HG03039 (cell line): ENCODE data around the gene LMTK2.
A peak's percentile ranks its signal among the peaks of the same experiment; 100 is the strongest.

Experiments
- ATAC-seq: cut with Tn5 transposase; IDR thresholded peaks from one replicate; pipeline ENCODE4 v1.9.1; 2021; ENCODE audit warnings: mild to moderate bottlenecking, moderate library complexity; ENCODE audit not compliant: unreplicated experiment

LMTK2 gene

DNA sequence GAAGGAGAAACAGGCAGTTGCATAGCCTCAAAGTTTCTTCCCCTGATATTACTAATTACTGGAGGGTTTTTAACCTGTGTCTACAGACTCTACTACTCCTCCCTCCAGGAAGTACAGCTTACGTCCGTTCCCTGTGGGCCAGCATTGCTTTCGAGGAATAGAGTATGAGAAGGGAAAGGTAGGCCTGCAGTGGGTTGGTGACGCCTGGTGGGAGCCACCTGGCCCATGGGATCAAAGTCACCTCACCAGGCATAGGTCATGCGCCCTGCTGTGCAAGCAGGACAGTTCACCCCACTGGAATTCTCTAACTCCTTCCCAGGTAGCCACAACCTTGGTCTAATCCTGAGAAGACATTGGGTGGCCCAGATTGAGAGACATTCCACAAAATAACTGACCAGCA is 29.8 kb downstream of the LMTK2 start:
- ATAC-seq = no peak

- ATAC-seq = no peak
These were observed 30.6 kb downstream of the LMTK2 start for GRCh38 chr7:98137134-98137825.

DNA sequence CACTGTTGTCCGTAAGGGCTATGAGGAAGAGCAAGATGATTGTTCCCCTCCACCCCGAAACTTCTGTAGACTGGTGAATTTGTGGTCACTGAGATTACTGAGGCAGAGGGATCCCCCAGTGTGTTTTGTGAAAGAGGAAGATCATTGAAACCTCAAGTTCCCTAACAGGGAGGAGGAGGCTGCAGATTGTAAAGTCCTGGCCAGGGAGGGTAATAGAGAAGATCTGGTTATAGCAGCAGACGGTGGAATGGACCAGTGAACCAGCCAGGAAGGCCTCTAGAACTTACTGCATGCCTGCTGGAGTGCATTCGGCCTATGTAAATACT is 31.1 kb downstream of the LMTK2 start:
- peak; percentile 73 for ATAC-seq

GRCh38 chr7:98138672-98139071 is 32.0 kb downstream of the LMTK2 start:
- no peak for ATAC-seq

GRCh38 chr7:98142658-98143057 is 36.0 kb downstream of the LMTK2 start:
- no peak for ATAC-seq

DNA sequence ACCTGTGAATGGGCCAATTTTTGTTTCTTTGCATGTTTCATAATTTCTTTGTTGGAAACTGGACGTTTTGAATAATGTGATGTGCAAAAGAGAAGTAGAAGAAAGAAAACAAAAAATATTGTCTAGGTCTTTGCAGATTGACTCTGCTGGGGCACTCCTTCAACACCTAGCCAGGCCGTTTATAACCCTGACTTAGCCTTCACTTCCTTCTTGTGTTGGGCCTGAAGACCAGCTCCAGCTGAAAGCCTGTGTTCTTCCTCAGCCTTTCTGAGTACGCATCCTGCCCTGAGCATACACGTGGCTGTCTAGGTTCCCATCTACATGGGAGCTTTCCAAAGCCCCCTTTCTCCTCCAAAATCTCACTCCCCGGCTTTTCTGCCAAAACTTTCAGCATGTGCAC is 41.9 kb downstream of the LMTK2 start:
- no peak for ATAC-seq

DNA sequence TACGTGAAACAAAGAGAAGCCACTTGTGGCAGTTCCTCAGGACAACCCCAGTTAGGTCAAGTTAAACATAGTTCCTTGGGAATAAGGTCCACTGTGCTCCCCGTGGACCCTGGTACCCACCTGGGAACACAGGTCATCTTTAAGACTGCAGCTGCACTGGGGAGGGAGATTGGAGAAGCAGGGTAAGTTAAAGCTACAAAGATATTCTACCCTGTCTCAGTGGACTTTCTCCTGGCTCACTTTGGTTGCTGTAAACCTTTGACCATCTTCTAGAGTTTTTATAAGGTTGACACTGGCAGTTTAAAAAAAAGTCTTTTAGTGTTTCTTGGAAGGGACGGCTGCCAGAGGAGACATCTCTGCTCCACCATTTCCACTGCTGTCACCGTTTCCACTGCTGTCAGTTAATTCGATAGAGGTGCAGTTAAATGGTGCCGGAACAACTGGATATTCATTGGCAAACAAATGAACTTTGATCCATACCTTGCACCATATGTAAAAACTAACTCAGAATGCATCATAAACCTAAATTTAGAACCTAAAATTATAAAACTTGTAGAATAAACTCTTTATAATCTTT is 42.5 kb downstream of the LMTK2 start:
- ATAC-seq = no peak

DNA sequence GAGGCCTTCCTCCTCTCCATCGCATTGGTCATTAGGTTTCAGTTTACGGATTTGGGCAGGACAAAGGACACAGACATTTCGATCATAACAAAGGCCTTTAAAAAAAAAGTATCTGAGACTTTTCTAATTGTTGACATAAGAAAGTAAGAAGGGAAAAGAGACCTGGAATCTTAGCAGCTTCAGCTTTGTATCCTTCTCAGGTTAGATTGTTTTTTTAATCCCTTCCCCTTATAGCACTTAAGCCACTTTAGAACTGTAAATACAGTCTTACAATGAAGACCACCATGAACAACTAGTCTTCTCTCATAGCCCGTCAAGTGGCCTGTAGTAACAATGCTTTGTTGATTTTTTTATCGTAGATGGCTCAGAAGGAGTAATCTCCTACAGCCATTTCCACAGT is 45.2 kb downstream of the LMTK2 start:
- ATAC-seq = no peak

DNA sequence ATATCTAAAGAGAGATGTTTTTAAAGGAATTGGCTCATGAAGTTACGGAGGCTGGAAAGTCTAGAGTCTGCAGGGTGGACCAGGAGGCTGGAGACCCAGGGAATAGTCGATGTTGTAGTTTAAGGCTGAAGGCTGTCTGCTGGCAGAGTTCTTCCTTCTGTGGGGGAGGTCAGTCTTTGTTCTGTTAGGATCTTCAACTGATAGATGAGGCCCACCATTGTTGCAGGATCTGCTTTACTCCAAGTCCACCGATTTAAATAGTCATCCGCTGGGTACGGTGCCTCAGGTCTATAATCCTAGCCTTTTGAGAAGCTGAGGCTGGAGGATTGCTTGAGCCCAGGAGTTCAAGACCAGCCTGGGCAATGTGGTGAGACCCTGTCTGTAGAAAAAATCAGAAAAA is 50.0 kb downstream of the LMTK2 start:
- ATAC-seq = no peak

DNA sequence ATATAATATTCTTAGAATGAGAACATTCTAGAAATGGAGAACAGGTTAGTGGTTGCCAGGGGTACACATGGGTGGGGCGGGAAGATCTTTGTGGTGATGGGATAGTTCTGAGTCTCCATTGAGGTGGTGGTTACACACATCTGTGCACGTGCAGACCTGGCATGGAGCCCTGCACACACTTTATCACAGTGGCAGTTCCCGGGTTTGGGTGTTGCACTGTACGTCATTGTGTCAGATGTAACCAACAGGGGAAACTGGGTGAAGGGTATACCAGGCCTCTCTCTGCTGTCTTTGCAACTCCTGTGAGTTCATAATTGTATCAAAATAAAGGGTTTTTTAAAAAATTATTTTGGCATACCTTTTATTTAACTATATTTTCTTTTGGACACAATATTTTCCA is 51.1 kb downstream of the LMTK2 start:
- ATAC-seq = no peak

GRCh38 chr7:98162758-98163157 is 56.1 kb downstream of the LMTK2 start:
- no peak for ATAC-seq

DNA sequence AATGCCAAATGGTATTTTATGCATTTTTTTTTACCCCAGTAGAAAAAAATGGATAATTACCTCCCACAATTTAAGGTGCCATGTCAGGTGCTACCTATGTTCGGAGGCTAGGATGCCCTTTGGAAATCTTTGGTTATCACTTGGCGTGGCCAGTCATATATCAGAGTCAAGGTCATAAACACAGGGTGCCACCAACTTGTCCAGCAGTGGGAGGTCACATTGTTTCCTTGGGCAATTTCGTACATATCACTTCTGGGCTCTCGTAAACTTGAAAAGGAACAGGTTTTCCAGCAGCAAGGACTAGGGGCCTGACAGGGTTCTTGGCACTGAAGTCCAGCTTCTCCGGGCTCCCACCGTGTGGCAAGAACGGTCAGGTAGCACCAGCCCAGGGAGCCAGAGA is 56.6 kb downstream of the LMTK2 start:
- ATAC-seq = no peak

- no peak for ATAC-seq
These were observed 57.2 kb downstream of the LMTK2 start for GRCh38 chr7:98163704-98164494.

- no peak for ATAC-seq
These were observed 59.4 kb downstream of the LMTK2 start for GRCh38 chr7:98165827-98166667.

DNA sequence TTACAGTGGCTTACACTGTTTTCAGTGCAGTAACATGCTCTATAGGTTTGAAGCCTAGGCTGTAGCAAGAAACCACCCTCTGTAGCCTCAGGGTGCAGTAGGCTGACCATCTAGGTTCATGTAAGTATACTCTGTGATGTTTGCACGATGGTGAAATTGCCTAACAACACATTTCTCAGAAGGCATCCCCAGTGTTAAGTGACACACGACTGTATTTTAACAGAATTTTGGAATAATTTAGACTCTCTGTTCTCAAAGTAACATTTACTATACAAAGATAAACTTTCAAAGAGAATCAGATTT is 60.0 kb downstream of the LMTK2 start:
- ATAC-seq = no peak

DNA sequence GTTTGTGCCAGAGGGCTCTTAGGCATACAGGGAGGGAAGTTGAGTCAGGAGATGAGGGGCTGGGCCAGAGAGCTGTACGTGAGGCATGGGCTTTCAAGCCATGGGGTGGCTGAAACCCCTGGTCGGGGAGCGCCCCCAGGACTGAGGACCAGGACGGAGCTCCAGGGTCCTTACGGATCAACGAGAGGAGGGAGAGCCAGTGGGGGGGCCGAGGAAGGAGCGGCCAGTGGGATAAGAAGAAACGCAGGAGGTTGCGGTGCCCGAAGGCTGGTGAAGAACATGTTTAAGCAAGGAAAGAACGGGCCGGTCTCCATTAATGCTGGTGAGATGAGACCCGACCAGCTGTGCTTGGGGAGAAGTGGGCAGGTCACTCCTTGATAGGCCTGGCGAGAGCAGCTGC is 61.0 kb downstream of the LMTK2 start:
- no peak for ATAC-seq

DNA sequence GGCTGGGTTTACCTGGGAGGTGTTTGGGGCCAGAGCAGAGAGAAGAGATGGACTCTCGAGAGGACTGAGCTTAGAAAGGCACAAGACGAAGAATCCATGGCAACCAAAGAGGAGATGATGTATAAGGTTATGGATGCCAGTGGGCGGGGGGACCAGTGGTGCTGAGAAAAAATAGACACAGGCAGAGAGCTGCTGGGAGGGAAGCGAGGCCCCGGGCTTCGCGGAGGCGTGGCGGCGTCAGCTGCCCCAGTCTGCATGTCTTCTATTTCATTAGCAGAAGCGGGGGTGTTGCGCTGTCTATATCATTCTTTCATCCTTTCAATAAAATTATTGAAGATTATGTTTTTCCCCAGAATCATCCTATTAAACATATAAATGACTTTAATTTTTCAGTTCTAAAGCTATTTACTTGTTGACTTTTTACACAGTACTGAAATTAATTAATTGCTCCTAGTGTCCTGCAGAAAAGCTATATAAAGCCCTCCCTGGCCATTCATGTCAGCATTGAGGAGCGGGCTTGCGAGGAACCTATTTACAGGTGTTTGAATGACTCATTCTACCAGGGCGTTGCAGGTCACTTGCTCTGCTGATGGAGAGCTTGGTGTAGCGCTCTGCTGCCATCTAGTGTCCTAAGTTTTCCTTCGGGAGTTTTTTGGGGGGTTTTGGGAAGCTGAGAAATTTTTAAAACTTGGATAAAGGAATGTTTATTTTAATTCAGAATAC is 61.7 kb downstream of the LMTK2 start:
- ATAC-seq = no peak

DNA sequence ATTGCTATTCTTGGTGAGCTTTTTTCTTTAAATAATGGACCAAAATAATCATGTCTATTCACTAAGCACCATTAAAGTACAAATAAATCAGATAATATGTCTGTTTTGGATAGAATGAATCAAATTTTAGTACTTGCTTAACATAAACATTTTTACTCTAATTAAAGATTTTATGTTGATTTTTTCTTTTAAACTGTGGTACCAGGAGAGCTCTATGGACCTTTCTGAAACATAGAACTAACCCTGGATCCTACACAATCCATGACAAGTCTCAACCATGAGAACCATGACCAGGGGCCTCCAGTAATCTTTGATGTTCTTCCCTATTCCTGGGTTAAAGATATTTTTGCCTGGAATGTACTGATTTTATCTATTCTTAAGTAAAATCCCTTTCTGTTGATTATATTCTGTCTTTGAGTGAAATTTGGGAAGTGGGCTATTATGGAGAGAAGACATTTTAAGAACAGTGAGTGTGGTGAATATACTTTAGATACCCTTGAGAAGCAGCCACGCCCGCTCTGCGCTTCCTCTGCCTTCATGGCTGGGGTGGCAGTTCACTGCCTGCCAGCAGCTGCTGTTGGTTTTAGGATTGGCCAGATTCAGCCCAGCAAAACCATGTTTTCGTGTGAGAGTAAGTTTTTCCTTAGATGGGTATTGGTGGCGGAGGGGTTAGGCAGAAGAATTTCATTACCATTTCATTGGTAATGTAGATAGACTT is 62.4 kb downstream of the LMTK2 start:
- no peak for ATAC-seq

- ATAC-seq = no peak
These were observed 64.3 kb downstream of the LMTK2 start for GRCh38 chr7:98170966-98171365.

- ATAC-seq = no peak
These were observed 64.8 kb downstream of the LMTK2 start for GRCh38 chr7:98171449-98171848.
